Neural cell (in vitro differentiated cells): ENCODE results near the gene ADGRG6.

Source experiments
- EP300 ChIP-seq: fragments of 450-650 bp; conservative IDR thresholded peaks from 2 replicates; pipeline ENCODE4 v1.6.1; 2014; ENCODE audit warnings: antibody characterized with exemption, mild to moderate bottlenecking, moderate library complexity; ENCODE audit not compliant: poor library complexity, severe bottlenecking
- POLR2AphosphoS5 ChIP-seq: IDR thresholded peaks from 2 replicates; pipeline ENCODE4 v1.6.1; 2012
- SMC3 ChIP-seq: fragments of 450-650 bp; conservative IDR thresholded peaks from 2 replicates; pipeline ENCODE4 v1.6.1; 2014; ENCODE audit warnings: antibody characterized with exemption, mild to moderate bottlenecking, moderate library complexity; ENCODE audit not compliant: poor library complexity
- TF ChIP-seq, protein P1 (sequence below): fragments of 450-650 bp; IDR thresholded peaks from 2 replicates; pipeline ENCODE4 v1.5.1; 2014; ENCODE audit warnings: antibody characterized with exemption, mild to moderate bottlenecking, moderate library complexity; ENCODE audit not compliant: poor library complexity, severe bottlenecking

DNA sequence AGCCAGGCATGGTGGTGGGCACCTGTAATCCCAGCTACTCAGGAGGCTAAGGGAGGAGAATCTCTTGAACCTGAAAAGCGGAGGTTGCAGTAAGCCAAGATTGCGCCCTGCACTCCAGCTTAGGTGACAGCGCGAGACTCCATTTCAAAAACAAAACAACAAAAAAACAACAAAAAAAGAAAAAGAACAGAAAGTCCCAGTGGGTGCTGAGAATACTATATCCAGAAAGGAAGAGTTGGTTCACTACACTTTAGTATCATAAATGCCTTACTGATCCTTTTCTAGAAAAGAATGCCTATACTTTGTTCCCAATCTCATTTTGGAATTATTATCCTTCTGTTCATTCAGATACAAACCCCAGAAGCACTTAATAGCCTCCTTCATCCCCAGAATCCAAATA is 20.9 kb upstream of the ADGRG6 start:
- TF ChIP-seq EP300 (no peak), POLR2AphosphoS5 (no peak), SMC3 (no peak)
- TF ChIP-seq, protein P1, sequence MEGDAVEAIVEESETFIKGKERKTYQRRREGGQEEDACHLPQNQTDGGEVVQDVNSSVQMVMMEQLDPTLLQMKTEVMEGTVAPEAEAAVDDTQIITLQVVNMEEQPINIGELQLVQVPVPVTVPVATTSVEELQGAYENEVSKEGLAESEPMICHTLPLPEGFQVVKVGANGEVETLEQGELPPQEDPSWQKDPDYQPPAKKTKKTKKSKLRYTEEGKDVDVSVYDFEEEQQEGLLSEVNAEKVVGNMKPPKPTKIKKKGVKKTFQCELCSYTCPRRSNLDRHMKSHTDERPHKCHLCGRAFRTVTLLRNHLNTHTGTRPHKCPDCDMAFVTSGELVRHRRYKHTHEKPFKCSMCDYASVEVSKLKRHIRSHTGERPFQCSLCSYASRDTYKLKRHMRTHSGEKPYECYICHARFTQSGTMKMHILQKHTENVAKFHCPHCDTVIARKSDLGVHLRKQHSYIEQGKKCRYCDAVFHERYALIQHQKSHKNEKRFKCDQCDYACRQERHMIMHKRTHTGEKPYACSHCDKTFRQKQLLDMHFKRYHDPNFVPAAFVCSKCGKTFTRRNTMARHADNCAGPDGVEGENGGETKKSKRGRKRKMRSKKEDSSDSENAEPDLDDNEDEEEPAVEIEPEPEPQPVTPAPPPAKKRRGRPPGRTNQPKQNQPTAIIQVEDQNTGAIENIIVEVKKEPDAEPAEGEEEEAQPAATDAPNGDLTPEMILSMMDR = no peak
